Pons (tissue), 1 donor: ENCODE results near the gene ATPAF2.

Experiments used
- DNase-seq: peaks from one replicate; pipeline ENCODE4 v3.0.0-alpha.2; 2016; ENCODE audit warnings: low spot score

ATPAF2 gene

GRCh38 chr17:18039535-18040260 is 730 bp upstream of the ATPAF2 start:
- no peak for DNase-seq

- no peak for DNase-seq
Measured at GRCh38 chr17:18038149-18038850, 668 bp downstream of the ATPAF2 start.

- peak; percentile 53 for DNase-seq
Measured at GRCh38 chr17:18037486-18037885, 1.5 kb downstream of the ATPAF2 start.

GRCh38 chr17:18035704-18036103 is 3.3 kb downstream of the ATPAF2 start:
- no peak for DNase-seq

- peak; percentile 92 for DNase-seq
Measured at GRCh38 chr17:18033442-18034099, 5.4 kb downstream of the ATPAF2 start.

- DNase-seq = no peak
Measured at GRCh38 chr17:18031955-18032354, 7.0 kb downstream of the ATPAF2 start.

- DNase-seq = no peak
Measured at GRCh38 chr17:18028952-18029540, 9.9 kb downstream of the ATPAF2 start.

GRCh38 chr17:18028114-18028951 is 10.6 kb downstream of the ATPAF2 start:
- no peak for DNase-seq

GRCh38 chr17:18027280-18027679 is 11.7 kb downstream of the ATPAF2 start:
- DNase-seq = no peak

GRCh38 chr17:18025945-18026776 is 12.8 kb downstream of the ATPAF2 start:
- DNase-seq = peak; percentile 73

- peak; percentile 73 for DNase-seq
Measured at GRCh38 chr17:18025241-18025944, 13.6 kb downstream of the ATPAF2 start.

- no peak for DNase-seq
Measured at GRCh38 chr17:18021372-18021771, 17.6 kb downstream of the ATPAF2 start.

- DNase-seq = no peak
Measured at GRCh38 chr17:18020971-18021370, 18.0 kb downstream of the ATPAF2 start.

GRCh38 chr17:18019838-18020154 is 19.2 kb downstream of the ATPAF2 start:
- DNase-seq = no peak

- no peak for DNase-seq
Measured at GRCh38 chr17:18018411-18018921, 20.5 kb downstream of the ATPAF2 start.

GRCh38 chr17:18017958-18018357 is 21.0 kb downstream of the ATPAF2 start:
- no peak for DNase-seq

- no peak for DNase-seq
Measured at GRCh38 chr17:18016426-18016825, 22.5 kb downstream of the ATPAF2 start.

GRCh38 chr17:18015593-18015992 is 23.4 kb downstream of the ATPAF2 start:
- DNase-seq = no peak

GRCh38 chr17:18014006-18014405 is 25.0 kb downstream of the ATPAF2 start:
- no peak for DNase-seq

GRCh38 chr17:18011286-18011685 is 27.7 kb downstream of the ATPAF2 start:
- DNase-seq = no peak
